HG03378 (cell line): ENCODE results near the gene OSBP2.

ENCODE experiments used
- ATAC-seq: cut with Tn5 transposase; IDR thresholded peaks from one replicate; pipeline ENCODE4 v1.9.1; 2021; ENCODE audit warnings: mild to moderate bottlenecking, moderate library complexity; ENCODE audit not compliant: unreplicated experiment

The OSBP2 gene

GRCh38 chr22:30879415-30879797 lies 184.7 kb downstream of the OSBP2 start:
- no peak for ATAC-seq

GRCh38 chr22:30880181-30880601 lies 185.5 kb downstream of the OSBP2 start:
- ATAC-seq = no peak

DNA sequence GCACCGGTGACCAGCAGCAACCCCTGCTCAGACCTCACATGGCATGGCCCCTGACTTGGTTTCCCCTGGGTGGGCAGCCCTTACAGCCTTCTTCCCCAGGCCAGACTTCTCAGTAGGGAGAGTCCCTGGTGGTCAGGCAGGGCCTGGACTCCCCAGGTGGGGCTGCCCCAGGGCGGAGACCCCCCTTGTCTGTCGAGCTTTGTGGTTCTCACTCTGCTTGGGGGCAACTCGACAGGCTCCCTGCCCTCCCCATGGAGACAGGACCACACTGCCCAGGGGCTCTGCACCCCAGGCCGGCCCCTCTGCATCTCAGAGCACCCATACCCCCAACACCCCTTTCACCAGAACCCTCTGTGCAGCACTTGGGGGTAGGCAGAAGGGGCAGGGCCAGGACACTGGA lies 186.2 kb downstream of the OSBP2 start:
- no peak for ATAC-seq

GRCh38 chr22:30881361-30882183 lies 186.9 kb downstream of the OSBP2 start:
- no peak for ATAC-seq

DNA sequence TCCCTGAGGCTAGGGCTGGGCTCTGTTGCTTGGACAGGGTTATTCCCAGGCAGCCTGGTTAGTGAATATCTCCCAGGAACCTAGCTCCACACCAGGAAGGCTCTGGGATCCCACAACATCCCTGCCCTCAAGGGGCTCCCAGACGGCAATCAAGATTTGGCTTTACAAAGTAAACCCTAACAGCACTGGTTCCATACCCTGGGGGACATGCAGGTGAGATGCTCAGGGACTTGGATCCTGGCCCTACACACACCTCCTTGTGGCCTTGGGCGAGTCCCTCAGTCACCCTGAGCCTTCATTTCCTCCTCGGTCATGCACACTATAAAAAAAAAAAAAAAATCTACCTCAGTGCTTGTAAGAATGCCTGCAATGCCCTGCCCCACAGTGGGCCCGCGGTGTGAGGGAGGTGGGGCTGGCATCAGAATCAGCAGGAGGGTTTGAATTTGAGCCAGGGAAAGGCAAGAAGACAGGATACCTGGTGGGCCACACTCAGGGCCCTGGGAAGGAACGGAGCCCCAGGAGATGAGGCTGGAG lies 187.6 kb downstream of the OSBP2 start:
- no peak for ATAC-seq

DNA sequence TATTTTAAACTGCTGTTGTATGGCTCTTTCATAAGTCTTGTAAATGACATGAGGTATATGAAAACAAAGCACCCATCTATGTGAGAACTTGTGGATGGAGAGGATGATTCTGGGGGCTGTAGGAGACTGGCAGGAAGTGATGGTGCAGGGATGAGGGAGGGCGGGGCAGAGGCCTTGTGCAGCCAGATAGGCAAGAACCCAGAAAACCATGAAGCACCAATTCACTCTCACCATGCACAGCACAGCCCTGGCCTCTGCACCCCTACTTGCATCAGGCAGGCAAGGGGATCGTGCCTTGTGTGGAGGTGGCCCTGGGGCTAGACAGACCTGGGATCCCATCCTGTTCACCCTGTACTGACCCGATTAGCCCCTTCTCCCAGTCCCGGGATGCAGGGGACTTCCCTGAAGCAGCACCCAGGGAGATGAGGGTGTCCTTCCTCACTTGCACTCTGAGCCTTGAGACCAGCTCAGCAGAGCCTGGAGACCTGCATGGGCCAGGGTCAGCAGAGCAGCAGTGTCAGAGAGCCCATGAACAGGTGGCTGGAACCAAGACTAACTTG lies 188.4 kb downstream of the OSBP2 start:
- ATAC-seq = no peak

- no peak for ATAC-seq
These were observed 189.0 kb downstream of the OSBP2 start for GRCh38 chr22:30883586-30884145.

DNA sequence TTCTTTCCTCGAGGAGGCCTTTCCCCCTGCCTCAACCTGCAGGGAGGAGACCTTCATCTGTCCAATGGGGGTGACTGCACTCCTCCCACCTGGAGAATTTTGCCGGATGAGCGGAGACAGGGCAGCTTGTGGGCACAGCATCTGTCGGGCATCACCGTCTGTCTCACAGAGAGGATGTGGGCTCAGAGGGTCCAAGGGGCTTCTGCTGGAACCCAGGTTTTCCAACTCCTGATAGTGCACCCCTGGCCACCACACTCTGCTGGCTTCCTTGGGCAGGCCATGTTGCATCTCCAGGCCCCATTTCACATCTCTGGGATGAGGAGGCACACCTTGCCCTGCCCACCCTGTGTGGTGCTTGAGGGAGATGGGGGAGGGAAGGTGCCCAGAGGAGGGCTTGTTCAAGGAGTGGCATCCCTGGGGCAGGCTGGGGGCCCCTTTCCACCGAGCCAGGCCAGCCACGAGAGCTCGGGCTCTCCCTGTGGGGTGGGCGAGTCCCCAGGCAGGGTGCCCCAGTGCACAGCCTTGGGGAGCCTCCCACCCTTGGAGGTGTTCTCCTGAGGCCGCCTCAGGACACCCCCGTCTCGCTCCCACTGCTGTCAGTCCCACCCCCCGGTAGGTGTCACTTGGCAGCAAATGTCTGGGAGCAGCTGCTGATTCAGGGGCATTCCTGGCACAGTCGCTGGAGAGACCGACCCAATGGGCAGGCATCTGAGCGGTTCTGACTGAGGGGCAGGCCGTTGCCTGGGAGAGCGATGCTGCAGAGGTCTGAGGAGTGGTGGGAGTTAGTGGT lies 189.7 kb downstream of the OSBP2 start:
- no peak for ATAC-seq

GRCh38 chr22:30885001-30885366 lies 190.3 kb downstream of the OSBP2 start:
- no peak for ATAC-seq

- ATAC-seq = no peak
These were observed 190.9 kb downstream of the OSBP2 start for GRCh38 chr22:30885591-30885990.

DNA sequence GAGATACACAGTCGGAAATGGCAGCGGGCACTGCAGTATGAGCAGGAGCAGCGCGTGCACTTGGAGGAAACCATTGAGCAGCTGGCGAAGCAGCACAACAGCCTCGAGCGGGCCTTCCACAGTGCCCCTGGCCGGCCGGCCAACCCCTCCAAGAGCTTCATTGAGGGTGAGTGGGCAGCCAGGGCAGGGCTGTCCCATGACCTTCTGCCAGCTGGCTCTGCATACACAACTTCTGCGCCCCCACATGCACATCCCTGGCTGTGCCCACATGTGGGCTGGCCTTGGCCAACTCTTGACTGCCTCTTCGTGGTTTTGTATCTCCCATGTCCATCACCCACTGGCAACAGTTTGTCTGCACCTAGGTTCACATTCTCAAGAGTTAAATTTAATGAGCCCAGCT lies 192.8 kb downstream of the OSBP2 start:
- no peak for ATAC-seq

DNA sequence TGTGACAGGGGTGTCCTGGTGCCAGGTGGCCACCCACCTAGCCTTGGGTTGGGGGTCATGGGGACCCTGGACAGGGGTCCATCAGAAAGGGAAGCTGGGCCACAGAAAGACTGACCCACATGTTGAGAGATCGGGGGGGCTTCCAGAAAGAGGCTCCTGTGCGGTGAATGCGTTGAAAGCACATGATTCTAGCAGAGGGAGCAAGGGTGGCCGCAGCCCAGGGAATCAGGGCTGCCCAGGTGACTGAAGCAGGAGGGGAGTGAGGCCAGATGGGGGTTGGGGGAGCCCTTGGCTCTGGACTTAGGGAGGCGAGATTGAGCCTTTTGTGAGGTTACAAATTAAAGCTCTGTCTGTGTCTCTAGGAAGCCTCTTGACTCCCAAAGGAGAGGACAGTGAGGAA lies 193.2 kb downstream of the OSBP2 start:
- ATAC-seq = no peak

- ATAC-seq = no peak
These were observed 194.8 kb downstream of the OSBP2 start for GRCh38 chr22:30889268-30889995.

DNA sequence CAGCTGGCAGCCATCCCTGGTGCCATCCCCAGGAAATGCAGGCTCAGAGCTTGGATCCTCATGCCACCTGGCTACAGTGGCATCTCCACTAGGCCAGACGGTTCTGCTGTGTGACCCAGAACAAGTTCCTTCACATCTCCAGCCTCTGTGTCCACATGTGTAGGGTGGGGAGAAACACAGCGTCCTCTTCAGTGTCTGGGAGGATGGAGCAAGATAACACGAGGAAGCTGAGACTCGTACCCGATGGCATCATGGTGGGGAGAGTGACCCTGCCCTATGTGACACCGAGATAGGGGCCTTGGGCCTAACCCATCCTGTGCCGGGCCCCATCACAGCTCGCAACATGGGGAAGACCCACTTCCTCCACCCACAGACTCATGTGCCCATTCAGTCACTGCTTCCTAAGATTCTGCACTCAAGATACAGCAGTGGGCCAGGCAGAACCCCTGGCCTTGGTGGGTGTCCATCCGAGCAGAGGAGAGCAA lies 195.4 kb downstream of the OSBP2 start:
- ATAC-seq = no peak

DNA sequence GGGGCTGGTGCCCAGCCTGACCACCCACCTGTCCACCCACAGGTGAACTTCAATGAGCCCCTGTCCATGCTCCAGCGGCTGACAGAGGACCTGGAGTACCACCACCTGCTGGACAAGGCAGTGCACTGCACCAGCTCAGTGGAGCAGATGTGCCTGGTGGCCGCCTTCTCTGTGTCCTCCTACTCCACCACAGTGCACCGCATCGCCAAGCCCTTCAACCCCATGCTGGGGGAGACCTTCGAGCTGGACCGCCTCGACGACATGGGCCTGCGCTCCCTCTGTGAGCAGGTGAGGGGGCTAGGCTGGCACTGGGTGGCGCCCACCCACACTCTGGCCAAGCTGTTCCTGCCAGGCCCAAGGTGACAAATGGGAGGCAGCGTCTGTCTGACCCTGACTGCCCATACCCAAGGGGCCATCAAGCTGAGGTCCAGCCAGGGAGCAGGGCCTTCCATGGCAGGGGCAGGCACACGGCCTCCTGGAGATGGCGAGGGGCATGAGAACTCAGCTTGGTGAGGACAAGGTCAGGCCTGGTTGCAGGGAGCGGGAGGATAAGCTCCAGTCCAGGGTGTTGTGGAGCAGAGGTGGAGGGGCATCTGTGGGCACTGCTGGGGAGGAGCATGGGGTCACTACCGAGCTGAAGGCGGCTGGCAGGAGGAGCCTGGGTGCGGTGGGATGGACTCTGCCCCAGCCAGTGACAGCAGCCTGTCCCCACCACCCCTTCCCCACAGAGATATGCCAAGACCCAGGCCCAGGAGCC lies 196.2 kb downstream of the OSBP2 start:
- no peak for ATAC-seq

GRCh38 chr22:30891443-30891755 lies 196.7 kb downstream of the OSBP2 start:
- ATAC-seq = no peak

GRCh38 chr22:30891781-30892180 lies 197.1 kb downstream of the OSBP2 start:
- ATAC-seq = no peak

DNA sequence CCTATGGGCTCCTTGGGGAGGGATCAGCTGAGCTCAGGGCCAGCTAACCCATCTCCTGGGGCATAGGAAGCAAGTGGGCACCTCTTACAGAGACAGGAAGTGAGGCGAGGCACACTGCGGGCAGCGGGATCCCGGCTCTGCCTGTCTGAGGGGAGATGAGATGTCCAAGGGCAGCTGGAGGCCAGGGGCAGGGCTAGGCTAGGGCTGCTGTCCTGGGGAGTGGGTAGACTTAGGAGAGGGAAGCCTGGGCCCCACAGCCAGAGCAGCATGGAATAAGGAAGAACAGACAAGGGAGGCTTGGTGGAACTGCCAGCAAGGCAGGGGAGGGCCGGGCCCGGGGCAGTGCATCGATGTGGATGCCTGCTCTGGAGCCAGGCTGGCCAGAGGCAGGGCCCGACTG lies 197.6 kb downstream of the OSBP2 start:
- no peak for ATAC-seq

- ATAC-seq = no peak
These were observed 198.1 kb downstream of the OSBP2 start for GRCh38 chr22:30892731-30893221.
